GM19372 (cell line): ENCODE results near the gene CCDC150.
"Not testable (repeated sequence)": the region's sequence is repeated elsewhere in the genome, so short reads cannot be mapped to it uniquely, and the experiment has no call there.

Experiments
- ATAC-seq: cut with Tn5 transposase; IDR thresholded peaks from one replicate; pipeline ENCODE4 v1.9.1; 2021; ENCODE audit warnings: mild to moderate bottlenecking, low read depth, moderate library complexity; ENCODE audit not compliant: unreplicated experiment

CCDC150 gene

DNA sequence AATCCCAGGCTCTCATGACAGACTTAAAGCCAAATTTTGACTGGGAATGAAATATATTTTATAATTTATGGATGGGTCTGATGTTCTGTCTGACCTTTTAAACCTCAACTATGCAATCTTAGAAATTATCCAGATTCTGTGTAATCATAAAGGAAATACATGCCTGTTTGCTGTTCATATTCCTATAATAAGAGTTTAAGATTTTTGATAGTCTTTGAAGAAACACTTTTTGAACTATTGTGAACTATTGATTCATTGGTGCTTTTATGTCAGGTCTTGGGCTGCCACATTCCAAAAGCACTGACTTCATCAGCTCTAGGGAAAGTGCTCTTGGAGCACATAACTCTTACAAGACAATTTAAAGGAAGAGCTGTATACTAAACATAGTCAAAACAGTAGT lies 64.2 kb downstream of the CCDC150 start:
- no peak for ATAC-seq

DNA sequence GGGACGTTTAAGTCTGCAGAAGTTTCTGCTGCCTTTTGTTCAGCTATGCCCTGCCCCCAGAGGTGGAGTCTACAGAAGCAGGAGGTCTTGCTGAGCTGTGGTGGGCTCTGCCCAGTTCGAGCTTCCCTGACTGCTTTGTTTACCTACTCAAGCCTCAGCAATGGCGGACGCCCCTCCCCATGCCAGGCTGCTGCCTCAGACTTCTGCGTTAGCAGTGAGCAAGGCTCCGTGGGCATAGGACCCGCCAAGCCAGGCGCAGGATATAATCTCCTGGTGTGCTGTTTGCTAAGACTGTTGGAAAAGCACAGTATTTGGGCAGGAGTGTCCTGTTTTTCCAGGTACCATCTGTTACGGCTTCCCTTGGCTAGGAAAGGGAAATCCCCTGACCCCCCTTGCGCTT lies 70.5 kb downstream of the CCDC150 start:
- not testable (repeated sequence) for ATAC-seq

- ATAC-seq, result no peak
Observed at GRCh38 chr2:196711625-196712024, 72.1 kb downstream of the CCDC150 start.

DNA sequence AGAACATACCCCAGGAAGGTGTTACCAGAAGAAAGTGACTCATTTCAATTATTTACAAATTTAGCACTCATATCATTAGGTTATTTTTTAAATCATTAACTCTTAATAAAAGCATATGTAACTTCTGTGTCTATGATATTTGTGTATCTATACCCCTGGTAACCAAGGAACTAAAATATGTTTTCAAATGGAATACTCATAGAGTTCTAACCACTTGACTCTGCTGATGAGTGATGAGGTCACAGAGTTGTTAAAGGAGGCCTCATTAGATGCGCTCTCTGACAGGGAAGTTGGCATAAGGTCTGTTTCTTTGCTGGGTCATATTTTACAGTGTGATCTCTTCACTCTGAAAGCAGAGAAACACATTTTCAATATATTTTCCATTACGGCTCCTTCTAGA lies 73.4 kb downstream of the CCDC150 start:
- no peak for ATAC-seq

- ATAC-seq, result no peak
Observed at GRCh38 chr2:196718419-196719109, 79.0 kb downstream of the CCDC150 start.

DNA sequence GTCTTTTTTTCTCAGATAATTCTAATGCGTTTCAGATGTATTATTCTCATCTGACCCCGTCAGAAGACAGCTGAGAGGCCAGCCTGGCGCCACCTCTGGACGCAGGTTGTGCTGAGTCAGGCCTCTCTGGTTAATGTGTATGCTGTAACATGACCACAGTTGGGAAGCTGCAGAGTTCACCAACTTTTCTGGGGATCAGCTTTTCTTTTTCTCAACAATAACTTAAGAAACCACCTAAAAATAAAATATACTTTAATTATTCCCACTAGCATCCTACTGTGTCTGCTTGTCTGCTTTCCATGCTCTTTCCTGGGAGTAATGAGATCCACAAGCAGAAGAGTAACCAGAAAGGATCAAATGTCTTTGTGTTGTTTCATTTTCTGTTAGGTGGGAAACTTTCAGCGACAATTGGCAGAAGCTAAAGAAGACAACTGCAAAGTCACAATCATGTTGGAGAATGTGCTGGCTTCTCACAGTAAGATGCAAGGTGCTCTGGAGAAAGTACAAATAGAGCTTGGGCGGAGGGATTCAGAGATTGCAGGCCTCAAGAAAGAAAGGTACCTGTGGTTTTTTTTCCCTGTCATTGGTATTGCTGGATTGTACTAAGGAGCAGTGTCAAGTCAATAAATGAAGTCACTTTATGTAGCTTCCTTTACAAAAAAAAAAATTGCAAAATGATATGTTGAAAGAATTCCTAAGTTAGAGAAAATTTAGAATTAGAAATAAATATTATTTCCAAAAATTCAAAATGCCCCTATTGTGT lies 79.8 kb downstream of the CCDC150 start:
- ATAC-seq, result no peak

GRCh38 chr2:196723571-196723970 lies 84.1 kb downstream of the CCDC150 start:
- no peak for ATAC-seq

DNA sequence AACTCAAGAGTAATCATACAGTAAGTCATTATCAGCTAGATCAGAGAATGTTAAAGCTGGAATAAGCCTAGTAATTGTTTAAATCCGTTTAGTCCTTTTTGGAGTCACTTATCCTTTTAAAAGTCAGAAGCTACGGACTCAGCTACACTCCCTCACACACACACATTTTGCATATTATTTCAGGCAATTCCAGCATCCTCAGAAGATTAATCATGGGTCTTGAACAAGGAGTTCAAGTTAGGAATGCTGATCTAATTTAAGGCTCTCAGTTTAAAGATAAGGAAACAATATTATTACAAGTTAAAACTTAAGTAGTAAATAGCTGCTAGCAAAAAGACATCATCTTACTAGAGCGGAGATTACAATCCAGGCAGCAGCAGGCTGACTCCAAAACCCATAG lies 85.7 kb downstream of the CCDC150 start:
- no peak for ATAC-seq

GRCh38 chr2:196725882-196726281 lies 86.4 kb downstream of the CCDC150 start:
- no peak for ATAC-seq

GRCh38 chr2:196729418-196729817 lies 89.9 kb downstream of the CCDC150 start:
- no peak for ATAC-seq

GRCh38 chr2:196736646-196737045 lies 97.1 kb downstream of the CCDC150 start:
- ATAC-seq, result not testable (repeated sequence)

DNA sequence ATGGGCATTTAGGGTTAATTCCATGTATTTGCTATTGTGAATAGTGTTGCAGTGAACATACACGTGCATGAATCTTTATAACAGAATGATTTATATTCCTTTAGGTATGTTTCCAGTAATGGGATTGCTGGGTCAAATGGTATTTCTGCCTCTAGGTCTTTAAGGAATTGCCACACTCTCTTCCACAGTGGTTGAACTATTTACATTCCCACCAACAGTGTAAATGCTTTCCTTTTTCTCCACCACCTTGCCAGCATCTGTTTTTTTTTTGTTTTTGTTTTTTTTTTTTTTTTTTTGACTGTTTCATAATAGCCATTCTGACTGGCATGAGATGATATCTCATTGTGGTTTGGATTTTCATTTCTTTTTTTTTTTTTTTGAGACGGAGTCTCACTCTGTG lies 97.5 kb downstream of the CCDC150 start:
- no peak for ATAC-seq

DNA sequence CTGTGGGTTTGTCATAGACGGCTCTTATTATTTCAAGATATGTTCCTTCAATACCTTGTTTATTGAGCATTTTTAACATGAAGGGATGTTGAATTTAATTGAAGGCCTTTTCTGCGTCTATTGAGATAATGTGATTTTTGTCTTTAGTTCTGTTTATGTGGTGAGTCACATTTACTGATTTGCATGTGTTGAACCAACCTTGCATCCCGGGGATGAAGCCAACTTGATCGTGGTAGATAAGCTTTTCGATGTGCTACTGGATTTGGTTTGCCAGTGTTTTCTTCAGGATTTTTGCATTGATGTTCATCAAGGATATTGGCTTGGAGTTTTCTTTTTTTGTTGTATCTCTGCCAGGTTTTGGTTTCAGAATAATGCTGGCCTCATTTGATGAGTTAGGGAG lies 99.5 kb downstream of the CCDC150 start:
- no peak for ATAC-seq

- ATAC-seq, result no peak
Observed at GRCh38 chr2:196742216-196742615, 102.7 kb downstream of the CCDC150 start.

- no peak for ATAC-seq
Observed at GRCh38 chr2:196742685-196743084, 103.2 kb downstream of the CCDC150 start.

DNA sequence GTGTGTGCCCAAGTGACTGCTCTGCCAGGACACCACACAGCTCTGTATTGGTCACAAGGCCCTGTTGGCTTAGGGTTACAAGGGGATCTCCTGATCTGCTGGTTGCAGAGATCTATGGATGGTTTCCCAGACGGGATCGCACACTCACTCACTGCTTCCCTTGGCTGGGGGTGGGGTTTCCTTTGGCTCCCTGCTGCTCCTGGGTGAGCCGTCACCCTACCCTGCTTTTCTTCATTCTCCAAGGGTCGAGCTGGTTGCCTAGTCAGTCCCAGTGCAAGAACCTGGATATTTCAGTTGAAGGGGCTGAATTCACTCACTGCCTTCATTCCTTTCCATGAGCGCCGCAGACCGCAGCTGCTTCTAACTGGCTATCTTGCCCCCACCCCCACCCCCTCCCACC lies 103.7 kb downstream of the CCDC150 start:
- ATAC-seq, result no peak

DNA sequence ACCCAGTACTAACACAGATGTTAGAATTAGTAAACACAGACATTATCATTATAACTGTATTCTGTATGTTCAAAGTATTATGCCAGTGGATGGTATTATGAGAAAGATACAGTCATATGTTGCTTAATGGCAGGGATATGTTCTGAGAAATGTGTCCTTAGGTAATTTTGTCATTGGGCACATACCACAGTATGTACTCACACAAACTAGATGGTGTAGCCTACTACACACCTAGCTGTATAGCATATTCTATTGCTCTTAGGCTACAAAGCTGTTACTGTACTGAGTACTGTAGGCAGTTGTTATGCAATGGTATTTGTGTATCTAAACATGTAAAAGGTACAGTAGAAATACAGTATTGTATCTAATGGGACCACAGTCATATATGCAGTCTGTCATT lies 106.2 kb downstream of the CCDC150 start:
- no peak for ATAC-seq

DNA sequence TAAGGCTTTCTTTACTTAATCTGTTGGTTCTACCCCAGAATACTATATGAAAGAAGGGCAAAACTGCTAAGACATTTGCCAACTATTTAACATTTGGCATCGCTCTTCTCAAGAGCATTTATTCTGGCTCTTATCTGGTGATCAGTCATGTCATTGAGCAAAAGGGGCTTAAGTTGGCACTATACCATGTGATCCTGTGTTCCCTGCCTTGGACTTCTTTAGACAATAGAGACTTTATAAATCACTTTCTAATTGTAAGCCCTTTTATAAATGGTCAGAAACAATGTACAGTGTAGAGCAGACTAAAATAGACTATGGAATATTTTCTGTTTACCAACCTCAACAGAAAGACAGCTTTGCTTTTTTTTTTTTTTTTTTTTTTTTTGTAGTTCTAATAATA lies 107.9 kb downstream of the CCDC150 start:
- no peak for ATAC-seq

GRCh38 chr2:196748123-196748522 lies 108.6 kb downstream of the CCDC150 start:
- ATAC-seq, result no peak

DNA sequence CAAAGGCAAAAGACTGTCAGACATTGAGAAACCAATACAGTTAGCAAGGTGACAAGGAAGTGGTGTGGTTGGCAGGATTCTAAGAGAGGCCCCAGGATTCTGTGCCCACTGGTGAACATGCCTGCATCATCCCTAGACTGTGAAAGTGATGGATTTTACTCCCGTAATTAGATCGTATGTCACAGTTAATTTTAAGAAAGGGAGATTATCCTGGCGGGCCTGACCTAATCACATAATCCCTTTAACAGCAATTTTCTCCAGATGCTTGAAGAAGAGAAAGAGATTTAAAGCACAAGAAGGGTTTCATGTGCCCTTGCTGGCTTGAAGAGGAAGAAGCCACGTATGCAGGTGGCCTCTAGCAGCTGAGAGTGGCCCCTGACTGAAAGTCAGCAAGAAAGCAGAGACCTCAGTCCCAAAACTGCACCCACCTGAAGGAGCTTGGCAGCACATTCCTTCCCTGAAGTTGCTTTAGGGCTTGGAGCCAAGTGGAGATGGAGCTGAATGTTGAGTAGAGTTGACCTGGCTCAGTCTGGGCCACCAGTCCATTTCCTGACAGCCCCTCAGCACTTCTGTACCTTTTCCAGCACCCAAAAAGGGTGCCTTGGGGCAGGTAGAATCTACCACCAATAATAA lies 110.9 kb downstream of the CCDC150 start:
- ATAC-seq, result no peak

GRCh38 chr2:196750977-196751631 lies 111.6 kb downstream of the CCDC150 start:
- ATAC-seq, result peak; percentile 99
